ENCODE results near the gene CD164L2.

CD164L2 gene

GRCh38 chr1:27363766-27364695 lies 19.1 kb downstream of the CD164L2 start:
- no peak for DNase-seq (ENCODE audit: low read depth in 2 of 2)

GRCh38 chr1:27361553-27361952 lies 21.6 kb downstream of the CD164L2 start:
- DNase-seq (ENCODE audit: low read depth in 2 of 2): no peak

GRCh38 chr1:27361044-27361402 lies 22.1 kb downstream of the CD164L2 start:
- no peak for DNase-seq (ENCODE audit: low read depth in 2 of 2)

GRCh38 chr1:27360159-27361043 lies 22.7 kb downstream of the CD164L2 start:
- no peak for DNase-seq (ENCODE audit: low read depth in 2 of 2)

DNA sequence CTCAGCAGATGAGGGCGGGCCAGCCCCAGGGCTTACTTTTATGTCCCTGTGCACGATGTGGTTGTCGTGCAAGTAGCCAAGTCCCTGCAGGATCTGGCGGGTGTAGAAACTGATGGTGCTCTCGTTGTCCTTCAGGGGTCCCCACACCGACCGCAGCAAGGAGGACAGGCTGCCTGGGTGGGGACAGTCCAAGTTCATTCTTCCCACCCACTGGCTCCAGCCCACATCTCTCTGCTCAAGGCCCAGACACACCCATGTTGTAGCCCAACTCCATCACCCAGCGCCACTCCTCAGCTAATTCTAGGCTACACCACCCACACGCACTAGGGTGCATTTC lies 23.3 kb downstream of the CD164L2 start:
- no peak for DNase-seq (ENCODE audit: low read depth in 2 of 2)

DNA sequence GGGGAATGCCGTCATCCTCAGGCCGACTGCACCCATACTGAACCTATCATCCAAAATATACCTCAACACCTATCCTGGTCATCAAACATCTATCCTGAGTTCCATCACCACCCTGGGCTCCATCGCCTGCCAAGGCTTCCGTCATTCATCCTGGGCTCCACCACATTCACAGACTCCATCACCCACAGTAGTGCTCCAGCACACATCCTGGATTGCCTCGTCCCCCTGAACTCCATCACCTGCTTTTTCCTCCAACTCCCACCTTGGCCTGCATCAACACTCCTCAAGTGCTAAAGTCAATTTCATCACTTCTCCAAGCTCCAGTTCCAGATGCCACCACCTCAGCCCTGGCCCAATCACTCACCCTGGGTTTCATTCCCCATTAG lies 24.2 kb downstream of the CD164L2 start:
- no peak for DNase-seq (ENCODE audit: low read depth in 2 of 2)

DNA sequence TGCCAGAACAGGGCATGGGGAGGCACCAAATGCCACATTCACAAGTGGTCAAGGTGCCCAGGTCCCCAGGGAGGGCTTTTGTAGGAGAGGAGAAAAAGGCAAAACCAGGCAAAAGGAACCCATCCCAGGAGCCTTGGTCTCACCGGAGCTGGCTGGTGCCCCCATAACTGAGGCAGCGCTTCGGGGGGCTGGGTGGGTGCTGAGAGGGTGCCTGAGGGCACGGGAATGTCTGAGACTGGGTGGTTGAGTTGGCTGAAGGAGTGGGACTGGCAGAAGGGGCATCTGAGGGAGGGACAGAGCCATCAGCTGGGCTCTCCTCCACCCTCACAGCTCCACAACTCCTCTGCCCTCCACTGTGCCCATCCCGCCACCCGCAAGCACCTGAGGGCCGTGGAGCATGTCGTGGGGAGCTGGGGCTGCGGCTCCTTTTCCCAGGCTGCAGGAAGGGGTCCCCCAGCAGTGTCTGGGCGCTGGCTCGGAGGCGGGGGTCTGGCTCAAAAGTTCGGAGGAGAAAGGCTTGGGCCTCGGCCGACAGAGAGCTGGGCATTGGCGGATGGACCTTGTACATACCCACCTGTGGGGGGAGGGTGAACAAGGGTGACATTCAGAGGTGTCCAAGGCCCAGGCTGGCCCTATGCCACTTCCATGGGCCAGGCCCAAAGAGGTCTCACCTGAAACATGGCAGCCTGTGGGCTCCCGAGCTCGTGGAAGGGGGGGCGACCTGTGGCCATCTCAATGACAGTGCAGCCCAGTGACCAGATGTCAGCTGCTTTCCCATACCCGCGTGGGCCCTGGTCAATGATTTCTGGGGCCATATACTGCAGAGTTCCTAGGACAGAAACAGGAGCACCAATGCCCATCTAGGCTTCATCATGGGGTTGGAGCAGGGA lies 24.9 kb downstream of the CD164L2 start:
- no peak for DNase-seq (ENCODE audit: low read depth in 2 of 2)

DNA sequence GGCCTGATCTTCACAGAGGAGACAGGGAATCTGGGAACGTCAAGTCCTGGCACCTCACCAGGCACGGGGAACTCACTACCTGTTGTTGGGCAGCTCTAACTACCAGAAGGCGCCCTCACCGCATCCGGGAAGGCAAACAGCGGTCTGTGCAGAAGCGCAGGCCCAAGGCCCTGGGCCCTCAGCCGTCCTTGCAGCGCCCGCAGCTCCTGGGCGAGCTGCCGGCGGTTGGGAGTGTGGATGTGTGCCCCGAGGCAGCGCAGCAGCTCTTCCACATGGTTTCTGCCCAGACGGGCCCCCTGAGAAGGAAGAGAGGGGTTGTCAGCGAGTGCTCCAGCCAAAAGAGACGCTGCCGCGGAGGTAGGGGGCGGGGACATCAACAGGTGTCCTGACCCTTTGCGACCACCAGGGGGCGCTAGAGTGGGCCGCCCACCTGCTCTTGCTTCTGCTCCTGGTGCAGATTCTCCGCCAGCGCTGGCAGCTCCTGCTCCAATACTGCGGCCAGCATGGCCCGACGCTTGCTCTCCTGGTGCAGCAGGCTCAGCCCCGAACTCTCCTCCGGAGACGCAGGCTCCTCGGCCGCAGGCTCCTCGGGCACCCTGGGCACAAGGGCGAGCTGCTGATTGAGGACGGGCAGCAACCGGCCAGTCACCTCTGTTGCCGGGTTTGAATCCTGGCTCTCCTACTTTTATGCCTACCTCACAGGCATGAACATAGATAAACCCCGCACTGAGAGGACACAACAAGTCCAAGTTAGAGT lies 25.7 kb downstream of the CD164L2 start:
- DNase-seq (ENCODE audit: low read depth in 2 of 2): no peak

GRCh38 chr1:27356619-27357280 lies 26.4 kb downstream of the CD164L2 start:
- no peak for DNase-seq (ENCODE audit: low read depth in 2 of 2)

DNA sequence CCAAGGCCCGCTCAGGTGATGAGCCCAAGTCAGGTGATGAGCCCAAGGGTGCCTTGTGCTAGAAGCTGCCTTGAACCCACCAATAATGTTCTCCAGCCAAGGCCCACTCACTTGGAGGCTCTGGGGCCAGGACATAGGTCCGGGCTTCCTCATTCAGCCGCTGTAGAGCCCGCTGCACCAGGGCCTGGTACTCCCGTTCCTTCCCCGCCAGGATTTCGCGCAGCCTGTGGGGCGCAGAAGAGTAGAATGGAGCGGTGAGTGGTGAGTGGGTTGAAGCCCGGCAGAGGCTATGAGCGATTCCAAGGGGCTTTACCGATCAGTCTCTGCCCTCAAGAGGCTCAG lies 26.9 kb downstream of the CD164L2 start:
- DNase-seq (ENCODE audit: low read depth in 2 of 2): no peak

GRCh38 chr1:27355683-27356082 lies 27.4 kb downstream of the CD164L2 start:
- DNase-seq (ENCODE audit: low read depth in 2 of 2): no peak

DNA sequence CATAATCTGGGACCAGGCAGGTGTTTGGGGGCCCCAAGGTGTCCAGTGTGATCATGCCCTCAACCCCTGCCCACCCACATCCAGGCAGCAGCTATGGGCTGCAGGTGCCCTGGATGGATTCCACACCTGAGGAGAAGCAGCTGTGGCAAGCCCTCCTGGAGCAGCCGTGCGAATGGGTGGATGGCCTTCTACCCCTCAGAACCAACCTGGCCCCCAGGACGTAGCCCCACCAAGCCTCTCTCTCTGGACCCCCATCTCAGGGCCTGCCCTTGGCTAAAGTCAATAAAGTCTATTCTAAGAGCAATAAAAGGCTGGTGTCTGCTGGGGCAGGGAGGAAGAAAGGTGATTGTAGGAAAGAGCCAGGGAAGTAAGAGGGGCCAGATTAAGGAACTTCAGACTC lies 29.5 kb downstream of the CD164L2 start:
- DNase-seq (ENCODE audit: low read depth in 2 of 2): no peak

- no peak for DNase-seq (ENCODE audit: low read depth in 2 of 2)
Observed at GRCh38 chr1:27353166-27353565, 30.0 kb downstream of the CD164L2 start.

DNA sequence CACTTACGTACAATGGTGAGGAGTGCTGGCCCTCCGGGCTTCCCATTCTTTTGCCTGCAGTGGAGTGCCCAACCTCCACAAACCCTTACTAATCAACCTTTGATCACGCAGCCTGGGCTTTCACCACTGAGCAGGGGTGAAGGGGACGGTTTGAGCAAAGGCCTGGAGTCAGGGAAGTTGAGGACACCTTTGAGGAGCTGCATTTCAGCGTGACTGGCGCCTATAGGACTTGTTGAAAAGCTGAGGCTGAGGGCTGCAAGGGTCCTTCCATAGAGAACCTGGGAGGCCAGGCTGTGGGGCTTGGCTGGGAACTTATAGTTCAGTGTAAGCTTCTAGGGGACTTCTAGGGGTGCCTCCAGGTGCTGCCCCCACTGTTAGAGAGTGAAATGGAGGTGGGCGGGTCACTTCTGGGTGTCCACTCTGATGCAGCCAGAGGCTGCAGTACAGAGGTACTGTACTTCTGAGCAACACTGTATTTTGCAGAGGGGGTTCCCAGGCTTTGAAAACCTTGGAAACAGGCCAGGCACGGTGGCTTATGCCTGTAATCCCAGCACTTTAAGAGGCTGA lies 31.5 kb downstream of the CD164L2 start:
- no peak for DNase-seq (ENCODE audit: low read depth in 2 of 2)

DNA sequence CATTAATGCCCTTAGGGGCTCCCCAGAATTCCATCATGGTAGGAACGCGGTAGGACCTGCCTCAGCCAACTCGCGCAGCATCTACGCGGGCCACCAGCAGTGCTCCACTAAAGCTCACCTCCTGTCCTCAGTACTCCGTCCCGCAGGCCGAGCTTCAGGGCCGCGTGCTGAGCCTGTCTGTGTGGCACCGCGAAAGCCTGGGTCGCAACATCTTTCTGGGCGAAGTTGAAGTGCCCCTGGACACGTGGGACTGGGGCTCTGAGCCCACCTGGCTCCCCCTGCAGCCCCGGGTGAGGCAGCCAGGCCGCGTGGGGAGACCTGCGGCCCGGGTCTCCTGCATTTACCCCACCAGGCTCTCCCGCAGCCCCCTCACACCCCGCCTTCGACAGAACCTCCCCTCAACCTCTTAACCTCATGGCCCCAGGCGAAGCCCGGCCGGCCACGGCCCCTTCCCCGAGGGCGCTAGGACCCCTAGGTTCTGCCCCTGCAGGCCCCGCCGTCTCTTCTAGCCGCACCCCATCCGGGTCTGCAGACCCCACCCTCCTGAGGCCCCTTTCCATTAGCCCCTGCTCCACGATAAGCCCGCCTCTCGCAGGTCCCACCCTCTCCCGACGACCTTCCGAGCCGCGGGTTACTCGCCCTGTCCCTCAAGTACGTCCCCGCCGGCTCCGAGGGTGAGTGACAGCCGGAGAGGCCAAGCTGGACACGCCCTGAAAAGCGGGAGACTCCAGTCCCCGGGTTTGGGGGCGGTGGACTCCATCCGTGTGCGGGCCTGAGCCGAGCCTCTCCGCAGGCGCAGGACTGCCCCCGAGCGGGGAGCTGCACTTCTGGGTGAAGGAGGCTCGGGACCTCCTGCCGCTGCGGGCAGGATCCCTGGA lies 32.2 kb downstream of the CD164L2 start:
- DNase-seq (ENCODE audit: low read depth in 2 of 2): no peak

- no peak for DNase-seq (ENCODE audit: low read depth in 2 of 2)
Observed at GRCh38 chr1:27349784-27350662, 33.1 kb downstream of the CD164L2 start.

DNA sequence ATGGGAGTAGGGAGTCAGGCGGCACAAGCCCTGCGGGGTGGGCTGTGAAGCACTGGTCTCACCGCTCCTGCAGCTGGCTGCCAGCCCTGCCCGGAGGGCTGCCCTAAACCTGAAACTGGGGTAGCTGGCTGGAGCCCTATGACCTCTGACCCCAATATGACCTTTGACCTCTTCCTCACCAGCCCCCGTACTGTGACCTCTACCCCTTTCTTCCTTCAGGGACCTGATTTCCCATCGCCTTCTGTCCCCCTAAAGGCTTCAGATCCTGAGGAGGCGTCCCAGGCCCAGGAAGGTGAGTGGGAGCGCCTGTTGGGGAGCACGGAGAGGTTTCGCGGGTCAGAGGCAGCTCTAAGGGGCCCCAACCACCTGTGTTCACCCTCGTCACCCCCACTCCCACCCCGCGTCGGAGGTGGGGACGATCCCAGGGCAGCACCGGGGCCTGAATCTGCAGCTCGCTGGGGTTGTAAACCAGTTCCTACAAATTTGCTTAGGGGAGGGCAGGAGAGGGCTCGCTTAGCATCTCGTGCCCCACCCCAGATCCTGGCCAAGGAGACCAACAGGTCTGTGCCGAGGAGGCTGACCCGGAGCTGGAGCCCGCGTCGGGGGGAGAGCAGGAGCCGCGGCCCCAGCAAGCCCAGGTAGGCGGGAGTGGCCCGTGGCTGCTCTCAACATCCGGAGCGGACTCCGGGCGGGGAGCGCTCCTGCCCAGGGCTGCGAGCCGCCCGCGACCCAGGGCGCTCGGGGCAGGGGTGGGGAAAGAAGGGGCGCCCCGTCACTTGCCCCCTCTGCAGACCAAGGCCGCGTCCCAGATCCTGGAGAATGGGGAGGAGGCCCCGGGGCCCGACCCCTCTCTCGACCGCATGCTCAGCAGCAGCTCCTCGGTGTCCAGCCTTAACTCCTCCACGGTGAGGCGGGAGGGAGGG lies 34.0 kb downstream of the CD164L2 start:
- DNase-seq (ENCODE audit: low read depth in 2 of 2): no peak

All from fibroblast of skin of left quadriceps (primary cell).